ENCODE measurements around the gene LIF.

- TF ChIP-seq CTCF (IDR thresholded peaks at IDR 0.05 in 4 of 5, conservative IDR thresholded peaks at IDR 0.05 in 1 of 5) (no peak), POLR2A (IDR thresholded peaks at IDR 0.05) (no peak)
Measured at GRCh38 chr22:30295576-30295975, 49.0 kb upstream of the LIF start.
